Activated CD4-positive, CD25-positive, alpha-beta regulatory T cell treated with anti-CD3 and anti-CD28 coated beads, Interleukin-2, amount 50 U/mL, for 72 hours (primary cell): ENCODE results near the gene ARV1.

Experiments
- DNase-seq: peaks from one replicate; pipeline ENCODE4 v3.0.0; 2021

ARV1 gene

DNA sequence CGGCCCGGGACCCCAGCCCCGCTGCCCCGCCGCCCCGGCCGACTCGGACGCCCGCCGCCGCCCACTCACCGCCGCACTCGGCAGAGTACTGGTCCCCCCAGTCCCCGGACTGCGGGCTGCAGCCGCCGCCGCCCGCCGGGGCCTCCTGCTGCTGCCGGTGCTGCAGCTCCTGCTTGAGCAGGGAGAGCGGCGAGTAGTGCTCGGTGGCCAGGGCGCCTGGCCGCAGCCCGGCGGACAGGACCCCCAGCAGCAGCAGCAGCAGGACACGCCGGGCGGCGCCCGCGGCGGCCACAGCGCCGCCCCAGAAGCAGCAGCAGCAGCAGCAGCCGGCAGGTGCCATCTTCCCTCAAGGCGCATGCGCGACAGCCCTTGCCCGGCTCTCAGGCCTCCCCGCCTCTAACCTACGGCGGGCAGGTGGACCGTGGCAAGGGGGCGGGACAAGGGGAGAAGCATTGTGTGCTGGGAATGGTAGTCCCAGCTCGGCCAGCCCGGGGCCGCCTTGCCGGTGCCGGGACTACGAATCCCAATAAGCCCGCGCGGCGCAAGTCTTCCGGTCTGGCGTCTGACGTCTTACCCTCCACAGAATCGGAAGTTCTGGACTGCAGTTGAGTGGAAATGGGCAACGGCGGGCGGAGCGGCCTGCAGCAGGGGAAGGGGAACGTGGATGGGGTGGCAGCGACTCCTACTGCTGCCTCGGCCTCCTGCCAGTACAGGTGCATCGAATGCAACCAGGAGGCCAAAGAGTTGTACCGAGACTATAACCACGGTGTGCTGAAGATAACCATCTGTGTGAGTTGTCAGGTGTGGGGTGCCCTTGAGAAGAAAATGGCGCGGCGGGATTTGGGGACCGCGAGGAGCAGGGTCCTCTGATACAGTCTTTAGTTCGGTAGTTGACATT, at the start of gene ARV1, which contains the start of gene TTC13:
Gene ARV1 (plus strand): TSS at position 604 of the 898 bp plus-strand sequence. CDS start 12 bp downstream, at position 616.
Gene TTC13 (minus strand): TSS at position 371 of the 898 bp plus-strand sequence. CDS start 31 bp downstream, at position 340.
- peak; percentile 97 for DNase-seq

- no peak for DNase-seq
Observed at GRCh38 chr1:230930986-230931385, 47.9 kb upstream of the ARV1 start.

- DNase-seq: no peak
Observed at GRCh38 chr1:230935852-230936251, 43.0 kb upstream of the ARV1 start.

DNA sequence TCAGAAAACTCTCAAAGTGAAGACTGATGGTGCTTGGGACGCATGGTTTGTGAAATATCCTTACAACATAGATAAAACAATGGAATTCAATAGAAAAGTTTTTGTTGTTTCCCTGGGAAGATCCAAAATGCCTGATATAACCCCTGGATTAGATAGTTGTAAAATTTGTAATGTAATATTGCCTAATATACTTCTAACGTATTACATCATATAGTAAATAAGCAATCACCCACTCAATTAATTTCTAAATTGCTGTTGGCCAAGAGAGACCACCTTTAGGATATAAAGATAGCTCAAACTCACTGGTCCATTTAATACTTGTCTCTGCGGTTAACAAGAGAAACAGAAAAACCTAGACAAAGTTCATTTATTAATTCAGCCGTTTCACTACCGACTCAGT, 42.4 kb upstream of the ARV1 start:
- no peak for DNase-seq

DNA sequence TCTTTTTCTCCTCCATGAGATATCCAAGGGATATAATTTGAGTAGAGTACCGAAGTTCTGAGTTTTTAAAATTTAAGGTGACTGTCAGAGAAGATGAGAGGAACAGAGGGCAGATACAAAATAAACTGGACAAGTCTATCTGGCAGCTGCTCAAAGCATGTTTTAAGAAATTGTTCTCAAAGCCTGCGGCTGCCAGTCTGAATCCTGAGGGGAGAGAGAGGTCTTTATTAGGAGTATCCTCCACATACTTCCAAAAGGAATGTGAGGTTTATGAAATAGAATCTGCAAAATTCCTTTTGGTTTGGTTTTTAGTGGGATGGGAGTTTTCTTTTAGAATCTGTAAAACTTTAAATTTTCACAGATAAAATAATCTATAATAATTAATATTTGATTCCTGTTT, 41.5 kb upstream of the ARV1 start:
- no peak for DNase-seq

DNA sequence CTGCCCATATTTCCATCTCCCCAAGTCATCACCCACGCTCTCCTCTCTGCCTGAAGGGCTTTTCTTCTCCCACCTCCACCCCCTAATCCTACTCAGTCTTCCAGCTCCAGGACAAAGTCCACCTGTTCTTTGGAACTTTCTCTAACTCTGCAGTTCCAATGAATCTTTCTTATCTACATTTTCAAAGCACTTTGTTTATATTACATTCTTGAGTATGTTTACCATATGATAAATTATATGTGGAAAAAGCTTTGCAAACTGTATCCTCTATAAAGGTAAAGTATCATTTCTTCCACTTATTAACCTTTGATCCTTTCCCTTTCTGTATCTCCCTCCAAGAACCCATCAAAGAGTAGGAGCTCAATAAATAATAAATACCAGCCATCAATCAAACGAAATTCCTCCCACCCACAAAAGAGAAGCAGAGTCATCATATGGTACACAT, 39.9 kb upstream of the ARV1 start:
- no peak for DNase-seq

DNA sequence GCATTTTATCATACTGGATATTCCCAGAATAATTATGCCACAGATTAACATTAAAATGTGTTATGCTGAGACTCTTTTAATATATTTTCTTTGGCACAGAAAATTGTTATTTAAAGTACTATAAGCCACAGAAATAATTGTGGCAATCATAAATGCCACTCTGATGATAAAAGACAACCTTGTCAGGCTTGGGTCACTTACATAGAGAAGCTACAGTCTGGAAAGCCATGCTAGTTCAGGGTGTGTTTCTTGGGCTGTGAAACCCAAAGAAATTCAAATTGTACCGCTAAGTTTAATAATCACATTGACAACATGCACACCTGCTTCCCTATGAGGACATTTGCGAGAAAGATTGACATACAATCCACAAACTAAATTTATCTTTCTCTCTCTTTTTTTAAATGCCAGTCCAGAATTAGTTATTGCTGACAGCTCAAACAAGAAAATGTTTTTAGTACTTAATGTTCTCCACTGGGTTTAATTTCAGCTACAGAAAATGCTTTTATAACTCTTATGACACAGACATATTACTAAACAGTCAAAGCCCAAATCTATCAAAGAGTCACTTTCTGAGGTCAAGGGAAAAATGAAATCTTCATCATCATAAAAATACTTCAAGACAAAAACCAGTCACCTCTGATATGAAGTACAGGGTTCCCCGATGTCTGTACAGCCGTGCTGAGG, 38.9 kb upstream of the ARV1 start:
- DNase-seq: no peak

- no peak for DNase-seq
Observed at GRCh38 chr1:230940848-230941247, 38.0 kb upstream of the ARV1 start.

GRCh38 chr1:230943048-230943593, 35.8 kb upstream of the ARV1 start:
- no peak for DNase-seq

DNA sequence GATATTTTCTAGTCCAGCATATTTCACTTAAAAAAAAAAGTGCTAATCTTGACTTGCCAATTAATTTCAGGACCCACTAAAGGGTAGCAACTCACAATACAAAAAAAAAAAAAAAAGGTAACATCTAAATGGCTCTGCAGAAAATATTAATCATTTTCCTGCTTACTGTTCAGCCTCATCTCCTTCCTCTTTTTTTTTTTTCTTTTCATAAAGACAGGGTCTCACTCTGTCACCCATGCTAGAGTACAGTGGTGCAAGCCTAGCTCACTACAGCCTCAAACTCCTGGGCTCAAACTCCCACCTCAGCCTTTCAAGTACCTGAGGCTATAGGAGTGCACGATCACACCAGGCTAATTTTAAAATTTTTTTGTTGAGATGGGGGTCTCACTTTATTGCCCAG, 30.6 kb upstream of the ARV1 start:
- no peak for DNase-seq

DNA sequence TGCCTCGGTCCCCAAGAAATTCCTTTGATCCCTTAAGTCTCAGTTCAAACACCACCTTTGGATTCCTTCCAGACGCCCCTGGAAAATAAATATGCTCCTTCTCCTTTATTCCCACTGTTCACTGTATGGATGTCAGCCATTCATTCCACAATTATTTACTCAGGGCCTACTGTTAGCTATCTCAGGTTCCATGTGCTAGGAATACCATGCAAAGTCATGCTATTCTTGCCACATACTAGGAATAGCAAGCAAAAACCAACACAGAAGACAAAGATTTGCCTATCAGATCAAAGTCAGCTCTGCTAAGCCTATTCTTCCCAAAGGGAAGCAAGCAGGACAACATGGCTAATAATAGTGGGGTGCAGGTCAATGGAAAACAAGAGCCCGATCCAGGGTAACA, 30.0 kb upstream of the ARV1 start:
- DNase-seq: no peak

- DNase-seq: no peak
Observed at GRCh38 chr1:230950404-230950803, 28.5 kb upstream of the ARV1 start.

DNA sequence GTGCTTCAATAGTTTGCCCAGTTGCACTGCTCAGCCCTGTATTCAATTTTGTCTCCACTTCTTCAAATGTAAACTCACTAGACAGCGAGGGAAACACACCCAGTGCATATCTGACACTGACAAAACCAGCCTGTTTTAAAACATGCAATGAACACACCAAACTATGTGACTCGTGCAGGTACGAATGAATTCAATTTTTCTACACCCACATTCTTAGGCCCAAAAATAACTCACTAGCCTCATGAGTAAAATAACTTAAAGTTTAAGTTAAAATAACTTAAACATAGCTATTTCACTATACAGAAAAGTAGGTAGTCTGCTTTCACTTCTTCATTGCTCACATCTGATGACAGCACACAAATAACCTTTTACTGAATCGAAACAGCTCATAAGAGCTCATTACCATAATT, 21.3 kb upstream of the ARV1 start:
- no peak for DNase-seq

GRCh38 chr1:230958370-230958769, 20.5 kb upstream of the ARV1 start:
- DNase-seq: no peak

DNA sequence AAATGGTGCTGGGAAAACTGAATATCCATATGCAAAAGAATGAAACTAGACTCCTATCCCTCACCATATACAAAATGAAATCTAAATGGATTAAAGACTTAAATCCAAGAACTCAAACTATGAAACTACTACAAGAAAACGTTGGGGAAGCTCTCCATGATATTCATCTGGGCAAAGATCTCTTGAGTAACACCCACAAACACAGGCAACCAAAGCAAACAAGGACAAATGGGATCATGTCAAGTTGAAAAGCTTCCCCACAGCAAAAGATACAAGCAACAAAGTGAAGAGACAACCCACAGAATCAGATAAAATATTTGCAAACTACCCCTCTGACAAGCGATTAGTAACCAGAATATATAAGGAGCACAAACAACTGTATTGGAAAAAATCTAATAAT, 14.0 kb upstream of the ARV1 start:
- no peak for DNase-seq

DNA sequence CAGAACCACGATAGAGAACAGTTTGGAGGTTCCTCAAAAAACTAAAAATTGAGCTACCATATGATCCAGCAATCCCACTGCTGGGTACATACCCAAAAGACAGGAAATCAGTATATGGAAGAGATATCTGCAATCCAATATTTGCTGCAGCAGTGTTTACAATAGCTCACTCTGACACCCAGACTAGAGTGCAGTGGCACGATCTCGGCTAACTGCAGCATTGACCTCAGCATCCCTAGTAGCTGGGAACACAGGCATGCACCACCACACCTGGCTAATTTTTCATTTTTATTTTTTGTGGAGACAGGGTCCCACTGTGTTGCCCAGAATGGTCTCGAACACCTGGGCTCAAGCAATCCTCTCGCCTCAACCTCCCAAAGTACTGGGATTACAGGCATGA, 13.4 kb upstream of the ARV1 start:
- no peak for DNase-seq

DNA sequence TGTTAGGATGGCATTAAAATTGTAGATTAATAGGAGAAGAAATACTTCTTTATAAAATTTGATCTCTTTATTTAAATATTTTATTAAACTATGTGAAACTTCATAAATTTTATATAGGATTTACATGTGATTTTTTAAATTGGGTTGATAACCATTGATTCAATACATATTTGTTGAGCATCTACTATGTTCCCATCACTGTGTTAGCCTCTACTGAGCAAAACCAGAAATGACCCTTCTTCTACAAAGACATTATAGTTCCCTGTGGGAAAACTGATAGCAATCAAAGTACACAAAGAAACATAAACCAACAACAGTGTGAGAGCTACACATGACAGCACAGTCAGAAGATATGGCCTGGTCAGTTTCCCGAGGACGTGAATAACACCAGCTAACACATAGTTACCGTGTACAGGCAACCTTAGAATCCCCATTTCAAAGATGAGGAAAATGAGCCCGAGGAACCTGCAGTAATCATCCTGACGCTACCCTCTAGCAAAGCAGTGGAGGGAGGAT, 12.5 kb upstream of the ARV1 start:
- no peak for DNase-seq

GRCh38 chr1:230970432-230970831, 8.5 kb upstream of the ARV1 start:
- DNase-seq: no peak

DNA sequence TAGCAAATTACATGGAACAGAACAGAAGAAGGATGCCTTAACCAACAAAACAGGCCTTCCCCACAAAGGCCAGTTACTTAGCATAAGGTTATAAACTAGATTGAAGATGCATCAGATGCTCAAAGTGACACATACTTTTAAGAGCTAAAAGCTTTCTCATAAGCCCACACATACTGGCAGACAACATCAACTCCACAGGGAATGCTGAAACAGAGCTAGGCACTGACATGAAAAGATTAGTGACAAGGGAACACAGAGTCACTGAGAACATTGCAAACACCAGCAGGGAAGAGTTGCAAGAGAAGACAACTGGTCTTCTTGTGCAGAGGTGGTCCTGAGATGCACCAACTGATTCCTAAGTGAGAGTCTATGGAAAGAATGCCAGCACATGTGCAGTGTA, 7.1 kb upstream of the ARV1 start:
- no peak for DNase-seq

- peak; percentile 40 for DNase-seq
Observed at GRCh38 chr1:230972855-230973271, 6.0 kb upstream of the ARV1 start.

DNA sequence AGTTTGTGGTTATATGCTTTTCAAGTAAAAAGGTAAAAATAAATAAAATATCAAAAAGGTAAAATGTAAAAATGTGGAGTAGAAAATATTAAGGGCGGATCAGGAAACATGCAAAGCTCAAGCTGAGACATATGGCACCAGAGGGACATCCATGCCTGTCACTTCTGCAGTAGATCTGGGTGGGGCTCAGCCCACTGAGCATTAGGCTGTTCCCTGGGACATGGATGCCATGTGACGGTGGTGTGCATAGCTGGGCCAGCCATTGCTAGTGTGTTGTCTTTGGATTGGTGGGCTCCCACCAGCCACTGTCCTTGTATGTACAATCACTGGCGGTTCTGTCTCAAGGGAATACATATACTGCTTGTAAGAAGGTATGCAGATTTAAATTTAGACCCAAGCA, 3.3 kb upstream of the ARV1 start:
- DNase-seq: no peak

DNA sequence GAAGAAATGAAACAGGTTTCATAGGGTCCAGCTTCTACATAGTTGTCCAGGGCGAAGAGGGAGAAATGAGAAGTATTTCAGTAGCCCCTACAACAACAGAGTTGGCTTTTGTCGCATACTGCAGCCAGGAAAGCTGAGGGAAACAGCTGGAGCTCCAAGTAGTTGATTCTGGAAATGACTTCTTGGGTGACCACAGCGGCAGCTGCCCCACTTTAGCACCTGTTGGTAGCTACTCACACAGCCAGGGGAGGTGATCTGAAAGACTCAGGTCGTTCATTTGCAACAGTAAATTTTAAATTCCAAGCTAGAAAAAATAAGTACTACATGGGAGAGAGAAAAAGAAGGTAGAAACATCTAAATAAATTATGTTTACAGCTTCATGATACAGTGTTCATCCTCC, 2.5 kb upstream of the ARV1 start:
- DNase-seq: no peak
